Glomerular visceral epithelial cell (primary cell): ENCODE data around the gene KCMF1.

Experiments
- DNase-seq: peaks from one replicate; pipeline ENCODE4 v3.0.0-alpha.2; 2016; ENCODE audit errors: extremely low spot score

Gene KCMF1

DNA sequence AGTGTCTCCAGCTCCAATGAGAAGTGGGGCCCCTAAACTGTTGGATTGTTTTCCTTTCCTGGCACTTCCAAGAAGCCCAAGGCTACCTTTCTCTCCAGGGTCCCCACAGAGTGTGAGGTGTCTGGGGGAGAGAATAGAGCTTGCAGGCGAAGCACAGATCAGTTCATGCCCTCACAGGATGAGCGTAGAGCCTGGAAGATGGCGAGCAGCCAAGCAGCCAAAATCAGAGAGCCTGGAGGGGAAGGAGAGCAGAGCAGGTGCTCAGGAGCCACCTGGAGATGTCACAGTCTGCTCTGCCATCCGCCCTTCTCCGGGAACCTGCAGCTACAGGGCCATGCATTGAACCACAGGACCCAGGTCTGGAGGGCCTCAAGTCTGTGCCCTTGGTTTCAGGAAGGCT, 107.6 kb downstream of the KCMF1 start:
- no peak for DNase-seq

GRCh38 chr2:85083092-85083491, 112.1 kb downstream of the KCMF1 start:
- DNase-seq, result no peak

DNA sequence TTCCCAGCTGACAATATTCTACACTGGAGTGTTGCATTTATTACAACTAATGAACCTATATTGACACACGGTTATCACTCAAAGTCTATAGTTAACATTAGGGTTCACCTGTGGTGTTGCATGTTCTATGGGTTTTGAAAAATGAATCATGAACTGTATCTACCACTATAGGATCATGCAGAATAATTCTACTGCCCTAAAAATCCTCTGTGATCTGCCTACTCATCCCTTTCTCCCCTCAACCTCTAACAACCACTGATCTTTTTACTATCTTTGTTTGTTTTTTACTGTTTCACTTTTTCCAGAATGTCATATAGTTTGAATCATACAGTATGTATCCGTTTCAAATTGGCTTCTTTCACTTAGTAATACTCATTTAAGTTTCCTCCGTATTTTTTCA, 114.6 kb downstream of the KCMF1 start:
- DNase-seq, result no peak

- DNase-seq, result no peak
Observed at GRCh38 chr2:85087541-85087940, 116.6 kb downstream of the KCMF1 start.

- DNase-seq, result no peak
Observed at GRCh38 chr2:85088921-85089320, 118.0 kb downstream of the KCMF1 start.

- no peak for DNase-seq
Observed at GRCh38 chr2:85089585-85089984, 118.6 kb downstream of the KCMF1 start.

- DNase-seq, result no peak
Observed at GRCh38 chr2:85091838-85092237, 120.9 kb downstream of the KCMF1 start.

- DNase-seq, result no peak
Observed at GRCh38 chr2:85095094-85095493, 124.1 kb downstream of the KCMF1 start.

- no peak for DNase-seq
Observed at GRCh38 chr2:85096616-85097015, 125.7 kb downstream of the KCMF1 start.

- DNase-seq, result no peak
Observed at GRCh38 chr2:85104228-85104627, 133.3 kb downstream of the KCMF1 start.

GRCh38 chr2:85106489-85107180, 135.7 kb downstream of the KCMF1 start:
- no peak for DNase-seq
